Keratinocyte (primary cell): ENCODE measurements around the gene CYP46A1.

Source experiments
- CTCF ChIP-seq, 3 experiments: IDR thresholded peaks in 1 of 3; conservative IDR thresholded peaks in 1 of 3; optimal IDR thresholded peaks in 1 of 3; 2 replicates in 2 of 3; 3 replicates in 1 of 3; pipeline versions ENCODE3 to v1.5.1; 2011; ENCODE audit warnings: low read length in 3 of 3, mild to moderate bottlenecking in 3 of 3, moderate library complexity in 2 of 3, control low read depth in 1 of 3, inconsistent platforms in 1 of 3; ENCODE audit not compliant: insufficient read depth in 2 of 3; ENCODE audit errors: extremely low read depth in 1 of 3
- EZH2 ChIP-seq: IDR thresholded peaks from one replicate; pipeline ENCODE4 v1.6.1; 2012; ENCODE audit warnings: inconsistent platforms, mild to moderate bottlenecking, low read length, moderate library complexity

GRCh38 chr14:99654235-99654985 is 29.7 kb upstream of the CYP46A1 start:
- no peak for TF ChIP-seq CTCF (optimal IDR thresholded peaks at IDR 0.05 in 1 of 3, IDR thresholded peaks at IDR 0.05 in 1 of 3, conservative IDR thresholded peaks at IDR 0.05 in 1 of 3; ENCODE audit: extremely low read depth in 1 of 3, insufficient read depth in 2 of 3, low read length in 3 of 3)
- TF ChIP-seq EZH2 = no peak
